Glutamatergic neuron (in vitro differentiated cells): Measurements from ENCODE around the gene SMG1. TPM values are rescaled to one million over a fixed set of nuclear protein-coding genes. Genes with fewer than 3 reads are reported as not detected.
A peak's percentile ranks its signal among the peaks of the same experiment; 100 is the strongest.
"Not testable (repeated sequence)": the region's sequence is repeated elsewhere in the genome, so short reads cannot be mapped to it uniquely, and the experiment has no call there.

ENCODE experiments used
- DNase-seq: peaks from one replicate; pipeline ENCODE4 v3.0.0; 2022
- H3K27ac Mint-ChIP-seq: one replicate; pipeline ENCODE4 v1.8.0; 2020; ENCODE audit warnings: mild to moderate bottlenecking, mixed read lengths, inconsistent platforms; ENCODE audit not compliant: unreplicated experiment
- H3K27me3 Mint-ChIP-seq: one replicate; pipeline ENCODE4 v1.8.0; 2020; ENCODE audit warnings: mild to moderate bottlenecking, moderate library complexity, mixed read lengths, inconsistent platforms; ENCODE audit not compliant: unreplicated experiment
- H3K36me3 Mint-ChIP-seq: one replicate; pipeline ENCODE4 v1.8.0; 2020; ENCODE audit warnings: mild to moderate bottlenecking, mixed read lengths, inconsistent platforms; ENCODE audit not compliant: unreplicated experiment
- H3K4me1 Mint-ChIP-seq: one replicate; pipeline ENCODE4 v1.8.0; 2020; ENCODE audit warnings: mild to moderate bottlenecking, low read depth, mixed read lengths, inconsistent platforms; ENCODE audit not compliant: unreplicated experiment
- H3K4me3 Mint-ChIP-seq: one replicate; pipeline ENCODE4 v1.8.0; 2020; ENCODE audit warnings: mild to moderate bottlenecking, mixed read lengths, inconsistent platforms; ENCODE audit not compliant: unreplicated experiment
- H3K9me3 Mint-ChIP-seq: one replicate; pipeline ENCODE4 v1.8.0; 2020; ENCODE audit warnings: mild to moderate bottlenecking, moderate library complexity, mixed read lengths, inconsistent platforms; ENCODE audit not compliant: unreplicated experiment
- total RNA-seq: library from RNA; stranded (reverse); fragmentation: NEBNext Ultra II Directional; extraction: Animal tissue kit (Norgen Biotek cat#: 25700); gene quantifications from one replicate; pipeline ENCODE4 v1.2.1, GENCODE V29; 2021; ENCODE audit not compliant: unreplicated experiment

Gene SMG1
- total RNA-seq, 1 donor from 2014 or later: 82.1 TPM

DNA sequence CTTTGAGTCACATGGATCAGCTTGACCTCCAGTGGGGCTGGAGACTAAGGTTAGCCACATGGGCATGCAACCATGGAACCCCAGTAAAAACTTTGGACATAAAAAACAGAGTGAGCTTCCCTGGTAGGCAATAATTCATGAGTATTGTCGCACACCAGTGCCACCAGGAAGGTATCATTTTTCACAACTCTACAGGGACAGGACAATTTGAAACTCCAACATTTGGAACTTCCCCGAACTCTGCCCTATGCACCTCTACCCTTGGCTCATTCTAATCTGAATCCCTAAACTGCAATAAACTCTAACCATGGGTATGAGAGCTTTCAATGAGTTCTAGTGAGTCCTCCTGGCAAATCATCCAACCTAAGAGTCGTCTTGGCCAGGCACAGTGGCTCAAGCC is 24.2 kb downstream of the SMG1 start:
- H3K36me3 Mint-ChIP-seq, H3K27ac Mint-ChIP-seq, H3K9me3 Mint-ChIP-seq, H3K4me1 Mint-ChIP-seq, DNase-seq, H3K27me3 Mint-ChIP-seq, H3K4me3 Mint-ChIP-seq: not testable (repeated sequence)

DNA sequence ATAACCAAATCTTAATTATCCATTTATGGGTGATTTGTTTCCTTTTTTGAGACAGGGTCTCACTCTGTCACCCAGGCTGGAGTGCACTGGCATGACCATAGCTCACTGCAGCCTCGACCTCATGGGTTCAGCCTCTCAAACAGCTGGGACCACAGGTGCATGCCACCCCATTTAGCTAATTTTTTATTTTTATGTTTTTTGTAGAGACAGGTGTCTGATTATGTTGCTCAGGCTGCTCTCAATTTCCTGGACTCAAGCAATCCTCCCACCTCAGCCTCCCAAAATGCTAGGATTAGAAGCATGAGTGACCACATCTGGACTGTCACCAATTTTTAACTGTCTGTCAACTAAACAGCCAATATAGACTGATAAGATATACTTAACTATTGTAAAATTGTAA is 25.0 kb downstream of the SMG1 start:
- not testable (repeated sequence) for DNase-seq, H3K9me3 Mint-ChIP-seq, H3K36me3 Mint-ChIP-seq, H3K4me1 Mint-ChIP-seq, H3K27me3 Mint-ChIP-seq, H3K4me3 Mint-ChIP-seq, H3K27ac Mint-ChIP-seq

DNA sequence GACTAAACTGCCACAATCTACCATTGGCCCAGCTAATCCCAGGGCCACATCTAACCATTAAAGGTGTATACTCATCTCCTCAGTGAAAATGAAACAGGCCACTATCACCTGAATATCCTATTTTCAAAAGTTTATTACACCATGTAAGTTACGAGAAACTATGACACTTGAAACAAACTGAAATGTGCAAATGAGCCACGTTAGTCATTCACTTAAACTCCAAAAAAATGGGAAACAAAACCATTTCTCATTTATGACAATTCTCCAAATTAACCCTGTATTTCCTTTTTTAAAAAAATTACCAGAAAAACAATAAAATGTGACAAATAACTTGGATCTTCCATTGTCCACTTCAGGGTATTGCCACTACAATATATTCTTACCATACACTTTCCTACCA is 41.8 kb downstream of the SMG1 start:
- H3K4me3 Mint-ChIP-seq, H3K27ac Mint-ChIP-seq, H3K27me3 Mint-ChIP-seq, H3K9me3 Mint-ChIP-seq, H3K4me1 Mint-ChIP-seq, DNase-seq, H3K36me3 Mint-ChIP-seq: not testable (repeated sequence)

DNA sequence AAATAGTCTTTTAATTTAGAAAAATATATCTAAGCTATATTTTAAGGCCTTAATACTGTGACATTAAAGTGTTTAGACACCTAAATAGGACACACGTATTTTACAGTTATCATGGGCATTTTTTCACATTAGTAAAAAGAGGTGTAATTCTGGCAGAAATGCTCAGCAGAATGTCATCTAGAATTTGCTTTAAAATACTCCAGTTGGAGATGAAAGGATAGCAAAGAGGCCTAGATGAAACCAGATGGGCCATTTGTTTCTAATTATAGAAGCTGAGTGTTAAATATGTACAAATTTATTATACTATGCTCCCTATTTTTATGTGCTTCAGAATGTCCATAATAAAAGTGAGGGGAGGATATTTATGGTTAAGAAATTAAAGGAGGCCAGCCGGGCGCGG is 48.5 kb downstream of the SMG1 start:
- not testable (repeated sequence) for H3K36me3 Mint-ChIP-seq, H3K27me3 Mint-ChIP-seq, H3K9me3 Mint-ChIP-seq, H3K27ac Mint-ChIP-seq, H3K4me3 Mint-ChIP-seq, DNase-seq, H3K4me1 Mint-ChIP-seq

DNA sequence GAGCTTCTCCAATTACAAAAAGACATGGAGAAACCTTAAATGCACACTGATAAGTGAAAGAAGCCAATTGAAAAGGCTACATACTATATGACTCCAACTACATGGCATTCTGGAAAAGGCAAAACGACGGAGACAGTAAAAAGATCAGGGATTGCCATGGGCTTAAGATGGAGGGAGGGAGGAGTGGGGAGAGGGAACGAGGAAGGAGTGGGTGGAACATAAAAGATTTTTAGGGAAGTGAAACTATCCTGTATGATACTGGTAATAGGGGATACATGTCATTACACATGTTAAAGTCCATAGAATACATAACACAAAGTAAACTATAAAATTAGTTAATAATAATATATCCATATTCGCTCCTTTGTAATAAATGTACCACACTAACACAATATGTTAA is 48.9 kb downstream of the SMG1 start:
- not testable (repeated sequence) for H3K9me3 Mint-ChIP-seq, DNase-seq, H3K4me1 Mint-ChIP-seq, H3K27me3 Mint-ChIP-seq, H3K4me3 Mint-ChIP-seq, H3K36me3 Mint-ChIP-seq, H3K27ac Mint-ChIP-seq

DNA sequence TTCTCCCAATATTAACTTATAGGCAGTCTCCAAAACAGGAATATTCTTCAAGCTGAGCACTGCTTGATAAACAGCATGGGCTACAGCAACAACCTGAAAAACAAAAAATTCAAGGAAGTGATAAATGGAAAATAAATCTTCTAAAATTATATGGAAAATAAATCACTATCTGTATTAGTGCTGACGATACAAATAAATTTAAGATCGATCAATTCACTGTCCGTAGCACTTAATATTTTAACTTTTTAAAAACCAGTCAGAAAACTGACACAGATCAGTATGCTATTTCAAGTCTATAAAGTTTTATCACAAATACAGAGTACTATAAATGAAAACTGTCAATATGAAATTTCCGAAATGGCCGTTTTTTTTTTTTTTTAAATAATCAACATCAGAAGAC is 49.9 kb downstream of the SMG1 start:
- H3K27ac Mint-ChIP-seq, H3K36me3 Mint-ChIP-seq, H3K4me3 Mint-ChIP-seq, DNase-seq, H3K9me3 Mint-ChIP-seq, H3K27me3 Mint-ChIP-seq, H3K4me1 Mint-ChIP-seq: not testable (repeated sequence)

DNA sequence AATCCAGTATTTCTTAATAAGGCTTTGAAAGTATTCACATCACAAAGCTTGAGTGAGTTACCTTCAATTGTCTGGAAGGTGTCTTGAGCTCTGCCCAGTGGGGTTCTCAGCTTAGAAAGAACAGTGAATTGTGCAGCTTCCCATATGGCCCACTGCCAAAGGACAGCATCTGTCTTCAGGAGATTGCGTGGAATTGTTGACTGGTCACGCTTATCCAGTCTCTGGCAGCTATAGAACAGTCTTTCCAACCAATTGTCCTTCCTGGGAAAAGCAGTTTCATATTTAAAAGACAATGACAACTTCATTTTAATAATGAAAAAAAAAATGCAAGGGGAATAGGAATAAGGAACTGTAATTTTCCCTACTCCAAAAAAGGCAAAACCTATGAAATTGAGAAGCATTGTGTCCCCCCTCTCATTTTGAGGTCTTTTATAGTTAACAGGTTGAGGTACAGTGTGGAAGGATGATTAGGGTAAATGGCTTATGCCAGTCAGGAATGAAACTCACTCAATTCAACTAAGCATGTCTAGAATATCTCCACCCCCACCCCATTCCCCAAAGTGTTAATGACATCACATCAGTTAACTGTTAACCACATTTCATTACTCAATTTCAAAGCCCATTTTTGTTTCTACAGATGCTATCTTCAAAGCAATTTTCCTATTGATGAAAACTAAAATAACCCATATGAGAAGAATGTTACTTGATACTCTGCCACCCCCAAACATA is 57.0 kb downstream of the SMG1 start:
- not testable (repeated sequence) for H3K4me1 Mint-ChIP-seq, DNase-seq, H3K4me3 Mint-ChIP-seq, H3K36me3 Mint-ChIP-seq, H3K9me3 Mint-ChIP-seq, H3K27me3 Mint-ChIP-seq
- H3K27ac Mint-ChIP-seq: peak overlapping the region; percentile 65

DNA sequence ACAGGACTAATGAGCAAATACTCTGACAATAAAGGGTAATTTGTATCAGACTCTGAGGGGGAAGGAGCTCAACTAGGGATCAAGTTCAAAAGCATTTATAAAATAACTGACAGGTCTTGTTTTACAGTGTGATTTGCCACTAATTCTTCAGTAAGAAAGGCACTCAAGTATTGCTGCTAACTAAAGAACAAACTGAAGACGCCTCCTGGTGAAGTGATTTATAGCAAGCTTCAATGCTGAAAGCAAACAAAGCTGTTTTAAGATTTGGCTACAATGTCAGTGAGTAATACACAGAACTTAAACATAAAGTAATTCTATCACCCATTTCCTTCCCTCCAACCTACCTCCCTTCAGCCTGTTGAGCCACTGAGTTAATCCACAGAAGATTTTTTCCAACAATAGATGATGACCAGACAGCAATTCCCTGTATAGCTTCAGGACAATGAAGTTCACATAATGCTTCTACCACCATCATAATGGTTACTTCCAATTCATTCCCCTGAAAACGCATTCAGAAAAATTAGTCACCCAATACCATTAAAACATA is 59.9 kb downstream of the SMG1 start:
- DNase-seq, H3K4me1 Mint-ChIP-seq, H3K27me3 Mint-ChIP-seq, H3K27ac Mint-ChIP-seq, H3K9me3 Mint-ChIP-seq, H3K36me3 Mint-ChIP-seq, H3K4me3 Mint-ChIP-seq: not testable (repeated sequence)

DNA sequence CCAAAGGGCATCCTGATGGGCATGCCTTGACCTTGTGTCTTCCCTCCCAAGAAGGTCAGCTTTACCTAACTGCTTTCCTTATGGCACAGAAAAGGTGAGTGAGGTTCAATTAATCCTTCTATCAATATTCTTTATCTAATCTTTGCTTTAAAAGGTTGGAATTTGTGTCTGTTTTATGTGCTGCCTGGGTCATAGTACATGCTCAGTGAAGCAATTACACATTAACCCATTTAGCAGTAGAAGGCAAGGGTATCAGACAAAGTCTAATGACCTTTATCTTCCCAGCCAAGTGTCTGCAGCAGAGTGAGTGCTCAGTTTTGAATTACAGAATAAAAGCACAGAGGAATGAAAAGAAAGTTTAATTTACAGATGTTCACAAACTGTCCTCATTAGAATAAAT is 63.3 kb downstream of the SMG1 start:
- H3K9me3 Mint-ChIP-seq, H3K27ac Mint-ChIP-seq, H3K36me3 Mint-ChIP-seq: not testable (repeated sequence)

More for the DNA sequence above, 63.3 kb downstream of the SMG1 start:
- DNase-seq, H3K27me3 Mint-ChIP-seq, H3K4me1 Mint-ChIP-seq, H3K4me3 Mint-ChIP-seq: not testable (repeated sequence)
